Type B pancreatic cell (in vitro differentiated cells): ENCODE results near the gene PACRG. TPM values are rescaled to one million over a fixed set of nuclear protein-coding genes. Genes with fewer than 3 reads are reported as not detected.

Experiments used
- DNase-seq: peaks from one replicate; pipeline ENCODE4 v3.0.0; 2021; ENCODE audit warnings: mixed read lengths; ENCODE audit not compliant: unreplicated experiment; ENCODE audit errors: extremely low spot score
- H3K27ac Mint-ChIP-seq: 2 replicates; pipeline ENCODE4 v1.8.0; 2021; ENCODE audit warnings: mild to moderate bottlenecking, mixed read lengths
- H3K27me3 Mint-ChIP-seq: 2 replicates; pipeline ENCODE4 v1.8.0; 2021; ENCODE audit warnings: mixed read lengths
- H3K36me3 Mint-ChIP-seq: 2 replicates; pipeline ENCODE4 v1.8.0; 2021; ENCODE audit warnings: mixed read lengths
- H3K4me1 Mint-ChIP-seq: one replicate; pipeline ENCODE4 v1.8.0; 2021; ENCODE audit warnings: mixed read lengths; ENCODE audit not compliant: unreplicated experiment
- H3K4me3 Mint-ChIP-seq: 2 replicates; pipeline ENCODE4 v1.8.0; 2021; ENCODE audit warnings: mild to moderate bottlenecking, mixed read lengths
- H3K9me3 Mint-ChIP-seq: 2 replicates; pipeline ENCODE4 v1.8.0; 2021; ENCODE audit warnings: mixed read lengths
- CTCF ChIP-seq: fragments of 200-600 bp; sonication (generic); conservative IDR thresholded peaks from 2 replicates; pipeline ENCODE4 v1.5.0; 2021; ENCODE audit warnings: antibody characterized with exemption, mild to moderate bottlenecking
- total RNA-seq: library from RNA; stranded (reverse); gene quantifications from 2 replicates; pipeline ENCODE4 v1.2.1, GENCODE V29; 2021; ENCODE audit warnings: low replicate concordance

Gene PACRG
- total RNA-seq, 1 donor from 2014 or later: 5.6 TPM

DNA sequence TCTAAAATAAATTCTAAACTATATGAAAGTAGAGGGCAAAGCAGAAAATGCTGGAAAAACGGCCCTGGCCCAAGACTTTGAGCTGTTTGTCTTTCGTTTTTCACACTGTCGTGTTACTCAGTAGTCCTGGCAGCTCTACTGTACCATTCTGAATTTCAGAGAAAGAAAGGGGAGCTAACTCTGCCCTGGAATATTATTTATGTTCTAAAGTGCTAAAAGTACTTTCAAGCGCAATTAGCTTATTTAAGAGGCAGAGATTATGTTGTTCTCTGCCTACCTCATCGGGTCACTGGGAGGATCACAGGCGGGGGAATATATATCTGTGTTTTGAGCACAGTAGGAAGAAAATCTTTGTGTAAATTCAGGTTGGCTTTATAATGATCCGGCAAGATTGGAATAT is 534.3 kb downstream of the PACRG start:
- H3K4me1 Mint-ChIP-seq: peaks cover 21% of the 10 kb centered on the region
- H3K36me3 Mint-ChIP-seq: no peaks in the 10 kb centered on the region
- DNase-seq: no peak
- H3K27ac Mint-ChIP-seq: no peak overlapping the region
- H3K27me3 Mint-ChIP-seq: peaks cover 31% of the 10 kb centered on the region
- H3K9me3 Mint-ChIP-seq: peaks cover 9% of the 10 kb centered on the region
- TF ChIP-seq CTCF: no peak
- H3K4me3 Mint-ChIP-seq: no peak overlapping the region

GRCh38 chr6:163263196-163263595 is 535.4 kb downstream of the PACRG start:
- Mint-ChIP-seq H3K27me3 (peaks cover 31% of the 10 kb centered on the region), H3K4me3 (no peak overlapping the region), H3K4me1 (peaks cover 21% of the 10 kb centered on the region), H3K9me3 (peaks cover 9% of the 10 kb centered on the region), H3K36me3 (no peaks in the 10 kb centered on the region), H3K27ac (no peak overlapping the region)
- DNase-seq: no peak
- no peak for TF ChIP-seq CTCF

DNA sequence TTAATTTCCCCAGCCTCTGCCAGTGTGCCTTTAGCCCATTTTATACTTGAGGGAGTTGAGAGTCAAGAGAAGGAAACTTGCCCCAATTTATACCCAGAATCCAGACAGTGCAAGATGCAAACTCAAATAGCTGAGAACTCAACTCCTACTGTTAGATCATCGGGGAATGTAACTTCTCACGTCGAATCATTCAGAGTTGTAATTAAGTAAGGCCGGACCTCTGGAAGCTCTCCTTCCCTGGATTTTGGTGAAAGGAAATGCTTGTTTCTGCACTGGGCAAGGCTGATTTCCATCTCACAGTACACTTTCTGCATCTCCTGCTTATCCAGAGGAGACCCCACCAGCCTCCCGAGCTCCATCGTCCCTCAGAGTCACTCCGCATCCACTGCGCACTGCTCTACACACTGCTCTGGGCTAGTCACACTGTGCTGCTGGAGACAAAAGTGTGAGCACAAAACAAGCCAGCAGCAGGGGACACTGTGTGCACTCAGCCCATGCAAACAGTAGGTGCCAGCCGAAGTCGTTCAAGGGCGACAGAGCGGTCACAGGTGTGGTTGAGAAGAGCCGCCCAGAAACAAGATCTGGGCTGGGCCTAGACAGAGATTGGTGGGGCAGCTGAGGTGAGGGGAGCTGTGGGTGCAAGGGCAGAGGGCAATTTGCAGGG is 536.4 kb downstream of the PACRG start:
- H3K27ac Mint-ChIP-seq: no peak overlapping the region
- H3K9me3 Mint-ChIP-seq: peaks cover 9% of the 10 kb centered on the region
- H3K4me1 Mint-ChIP-seq: peaks cover 21% of the 10 kb centered on the region
- H3K36me3 Mint-ChIP-seq: no peaks in the 10 kb centered on the region
- no peak for TF ChIP-seq CTCF
- peaks cover 28% of the 10 kb centered on the region for H3K27me3 Mint-ChIP-seq
- H3K4me3 Mint-ChIP-seq: no peak overlapping the region
- DNase-seq: no peak

DNA sequence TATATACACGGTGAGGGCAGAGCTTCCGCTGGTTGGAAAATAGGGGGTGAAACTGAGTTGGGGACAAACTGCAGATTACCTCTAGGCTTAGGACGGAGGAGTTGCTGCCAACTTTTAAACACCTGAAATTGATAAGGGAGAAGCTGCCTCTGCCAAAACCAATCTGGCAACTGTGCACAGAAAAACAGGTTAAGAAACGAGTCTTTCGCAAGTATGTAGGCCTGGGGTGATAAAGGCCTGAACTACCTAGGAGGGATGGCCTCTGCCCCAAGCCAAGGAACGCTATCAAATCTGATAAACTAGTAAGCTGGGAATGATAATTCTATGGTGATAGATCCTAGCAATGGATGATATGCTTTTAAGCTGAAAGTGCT is 536.9 kb downstream of the PACRG start:
- no peak for TF ChIP-seq CTCF
- Mint-ChIP-seq H3K27ac (no peak overlapping the region), H3K27me3 (peaks cover 23% of the 10 kb centered on the region), H3K4me3 (no peak overlapping the region), H3K4me1 (peaks cover 21% of the 10 kb centered on the region), H3K36me3 (no peaks in the 10 kb centered on the region), H3K9me3 (peaks cover 13% of the 10 kb centered on the region)
- DNase-seq: no peak

DNA sequence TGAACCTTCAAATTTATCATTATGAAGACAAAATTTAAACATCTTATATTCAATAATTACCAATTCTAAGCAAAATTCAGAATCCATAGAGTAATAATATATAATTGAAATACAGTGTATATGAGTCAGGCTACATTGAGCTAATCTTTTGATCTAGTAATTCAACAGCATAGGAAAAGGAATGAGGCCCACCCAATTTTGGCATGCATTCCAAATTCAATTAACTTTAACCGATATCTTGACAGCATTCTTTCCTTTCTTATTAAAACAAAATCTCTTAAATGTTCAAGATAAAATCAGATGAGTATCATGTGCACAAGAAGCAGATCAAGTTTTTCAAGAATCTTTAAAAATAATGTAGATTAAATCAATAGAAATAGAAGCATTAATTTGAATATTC is 553.9 kb downstream of the PACRG start:
- Mint-ChIP-seq H3K27me3 (no peaks in the 10 kb centered on the region), H3K4me3 (no peak overlapping the region), H3K9me3 (peaks cover 9% of the 10 kb centered on the region), H3K27ac (no peak overlapping the region), H3K4me1 (no peaks in the 10 kb centered on the region), H3K36me3 (no peaks in the 10 kb centered on the region)
- no peak for TF ChIP-seq CTCF
- no peak for DNase-seq

DNA sequence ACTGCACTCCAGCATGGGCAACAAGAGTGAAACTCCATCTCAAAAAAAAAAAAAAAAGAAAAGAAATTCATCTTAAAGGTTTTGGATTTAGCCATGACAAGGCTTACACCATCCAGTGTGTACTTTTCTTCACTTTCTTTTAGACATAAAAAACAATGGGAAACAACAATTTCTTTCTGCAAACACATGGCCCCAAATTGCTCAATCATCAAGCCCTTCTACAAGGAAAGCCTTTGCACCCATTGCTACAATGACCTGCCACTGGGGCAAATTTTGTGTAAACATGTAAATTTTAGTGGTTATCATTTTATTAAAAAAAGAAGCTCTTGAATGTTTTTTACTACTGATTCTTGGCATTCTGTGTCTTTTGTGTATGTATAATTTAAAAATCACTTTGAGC is 554.9 kb downstream of the PACRG start:
- H3K27me3 Mint-ChIP-seq: no peaks in the 10 kb centered on the region

More for the DNA sequence above, 554.9 kb downstream of the PACRG start:
- no peak for TF ChIP-seq CTCF
- H3K27ac Mint-ChIP-seq: no peak overlapping the region
- peaks cover 9% of the 10 kb centered on the region for H3K9me3 Mint-ChIP-seq
- no peaks in the 10 kb centered on the region for H3K36me3 Mint-ChIP-seq
- DNase-seq: no peak
- no peaks in the 10 kb centered on the region for H3K4me1 Mint-ChIP-seq
- no peak overlapping the region for H3K4me3 Mint-ChIP-seq
